ENCODE data around the gene HSF4.
A peak's percentile ranks its signal among the peaks of the same experiment; 100 is the strongest.

The HSF4 gene

DNA sequence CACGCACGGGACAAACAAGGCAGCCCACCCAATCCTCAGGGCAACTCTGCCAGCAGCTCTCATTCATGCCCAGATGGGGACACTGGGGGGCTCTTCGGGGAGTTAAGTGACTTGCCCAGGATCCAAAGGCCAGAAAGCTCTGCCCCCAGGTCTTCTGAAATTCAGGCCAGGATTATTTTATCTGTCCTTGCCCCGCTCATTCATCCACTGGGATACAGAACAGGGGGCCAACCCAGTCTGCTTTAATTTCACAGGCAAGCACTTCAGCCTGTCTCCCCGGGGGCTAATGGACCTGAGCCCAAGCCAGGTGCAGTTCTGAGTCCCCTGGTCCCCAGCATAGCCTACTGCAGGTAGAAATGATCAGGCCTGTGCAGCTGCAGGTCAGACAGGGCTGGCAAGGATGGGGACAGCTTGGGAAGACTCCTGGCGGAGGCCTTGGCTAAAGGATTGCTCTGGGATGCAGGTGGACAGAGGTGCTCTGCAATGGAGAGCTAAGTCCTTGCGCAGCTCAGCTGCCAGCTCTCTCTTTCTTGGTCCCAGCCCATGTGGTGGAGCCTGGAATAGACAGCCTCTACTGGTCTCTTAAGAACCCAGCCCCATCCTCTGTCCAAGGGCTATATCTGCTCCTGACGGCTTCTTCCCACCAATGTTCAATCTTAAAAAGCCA is 13.0 kb upstream of the HSF4 start:
- Histone ChIP-seq H3K9ac (ENCODE audit: low read length) (no peak overlapping the region), H3K36me3 (ENCODE audit: low read length) (no peaks in the 10 kb centered on the region), H3K9me3 (ENCODE audit: insufficient read depth, low read length) (no peaks in the 10 kb centered on the region), H4K20me1 (ENCODE audit: low read depth, low read length) (no peaks in the 10 kb centered on the region), H3K4me3 (ENCODE audit: insufficient read depth, low read length, poor library complexity, severe bottlenecking) (no peak overlapping the region), H3K27me3 (ENCODE audit: low read length) (no peaks in the 10 kb centered on the region), H3K27ac (ENCODE audit: low read depth, low read length) (no peak overlapping the region), H3K4me2 (ENCODE audit: low read depth, low read length, poor library complexity, severe bottlenecking) (no peak overlapping the region), H3K9me2 (replicated peaks; ENCODE audit: insufficient read depth, low read length) (no peaks in the 10 kb centered on the region), H3F3A (ENCODE audit: insufficient read depth) (no peaks in the 10 kb centered on the region), H3K79me2 (ENCODE audit: insufficient read depth, low read length) (no peaks in the 10 kb centered on the region), H2AFZ (ENCODE audit: low read depth, low read length, severe bottlenecking) (no peak overlapping the region)
- TF ChIP-seq, protein P1, sequence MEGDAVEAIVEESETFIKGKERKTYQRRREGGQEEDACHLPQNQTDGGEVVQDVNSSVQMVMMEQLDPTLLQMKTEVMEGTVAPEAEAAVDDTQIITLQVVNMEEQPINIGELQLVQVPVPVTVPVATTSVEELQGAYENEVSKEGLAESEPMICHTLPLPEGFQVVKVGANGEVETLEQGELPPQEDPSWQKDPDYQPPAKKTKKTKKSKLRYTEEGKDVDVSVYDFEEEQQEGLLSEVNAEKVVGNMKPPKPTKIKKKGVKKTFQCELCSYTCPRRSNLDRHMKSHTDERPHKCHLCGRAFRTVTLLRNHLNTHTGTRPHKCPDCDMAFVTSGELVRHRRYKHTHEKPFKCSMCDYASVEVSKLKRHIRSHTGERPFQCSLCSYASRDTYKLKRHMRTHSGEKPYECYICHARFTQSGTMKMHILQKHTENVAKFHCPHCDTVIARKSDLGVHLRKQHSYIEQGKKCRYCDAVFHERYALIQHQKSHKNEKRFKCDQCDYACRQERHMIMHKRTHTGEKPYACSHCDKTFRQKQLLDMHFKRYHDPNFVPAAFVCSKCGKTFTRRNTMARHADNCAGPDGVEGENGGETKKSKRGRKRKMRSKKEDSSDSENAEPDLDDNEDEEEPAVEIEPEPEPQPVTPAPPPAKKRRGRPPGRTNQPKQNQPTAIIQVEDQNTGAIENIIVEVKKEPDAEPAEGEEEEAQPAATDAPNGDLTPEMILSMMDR (IDR thresholded peaks at IDR 0.05; ENCODE audit: insufficient read depth, low read length, poor library complexity, severe bottlenecking): no peak
- no peak for TF ChIP-seq EZH2phosphoT487 (conservative IDR thresholded peaks at IDR 0.05; ENCODE audit: low read length)

- Histone ChIP-seq H3K9ac (ENCODE audit: low read length) (no peak overlapping the region), H3K27me3 (ENCODE audit: low read length) (no peaks in the 10 kb centered on the region), H3K4me3 (ENCODE audit: insufficient read depth, low read length, poor library complexity, severe bottlenecking) (no peak overlapping the region)
Observed at GRCh38 chr16:67154578-67155294, 9.8 kb upstream of the HSF4 start.

DNA sequence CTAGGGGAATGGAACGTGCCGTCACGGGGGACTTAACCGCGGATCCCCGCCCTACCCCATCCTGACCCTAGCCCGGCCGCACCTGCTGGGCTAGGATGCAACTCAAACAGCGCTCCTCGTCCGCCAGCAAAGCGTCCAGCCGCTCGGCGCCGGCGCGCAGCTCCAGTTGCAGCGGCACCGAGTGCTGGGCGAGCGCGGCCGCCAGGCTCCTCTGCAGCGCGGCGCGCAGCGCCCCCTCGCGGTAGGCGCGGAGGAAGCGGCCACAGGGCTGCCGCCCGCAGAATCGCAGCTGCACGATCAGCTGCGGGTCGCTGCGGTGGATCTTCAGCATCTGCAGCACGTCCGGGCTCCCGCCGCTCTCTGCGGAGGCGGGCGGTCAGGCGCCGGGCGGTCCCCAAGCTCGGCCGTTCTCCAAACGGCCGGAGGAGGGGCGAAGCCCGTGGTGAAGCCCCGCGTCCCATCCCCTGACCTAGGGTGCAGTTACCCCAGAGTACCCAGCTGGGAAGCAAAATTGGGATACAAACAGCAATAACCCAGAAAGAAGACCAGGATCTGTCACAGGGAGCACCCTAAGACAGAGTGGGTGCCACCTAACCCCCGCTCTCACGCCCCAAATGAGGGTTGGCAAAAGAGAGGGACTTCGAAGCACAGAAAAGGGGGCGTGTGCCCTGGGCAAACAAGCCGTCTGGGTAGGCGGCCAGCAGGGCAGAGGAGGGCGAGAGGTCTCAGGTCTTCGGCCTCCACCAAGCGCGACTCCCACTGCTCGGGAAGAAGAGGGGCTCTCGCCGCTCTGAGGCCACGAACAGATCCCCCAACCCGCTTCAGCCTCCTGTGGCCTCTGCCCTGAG is 9.0 kb upstream of the HSF4 start:
- Histone ChIP-seq H3K9ac (ENCODE audit: low read length) (no peak overlapping the region), H2AFZ (ENCODE audit: low read depth, low read length, severe bottlenecking) (no peak overlapping the region), H3F3A (ENCODE audit: insufficient read depth) (peaks cover 16% of the 10 kb centered on the region), H3K27ac (ENCODE audit: low read depth, low read length) (no peak overlapping the region), H3K36me3 (ENCODE audit: low read length) (no peaks in the 10 kb centered on the region), H3K27me3 (ENCODE audit: low read length) (no peaks in the 10 kb centered on the region), H3K4me2 (ENCODE audit: low read depth, low read length, poor library complexity, severe bottlenecking) (peak overlapping the region; percentile 39), H3K79me2 (ENCODE audit: insufficient read depth, low read length) (no peaks in the 10 kb centered on the region), H3K9me3 (ENCODE audit: insufficient read depth, low read length) (no peaks in the 10 kb centered on the region), H4K20me1 (ENCODE audit: low read depth, low read length) (no peaks in the 10 kb centered on the region), H3K9me2 (replicated peaks; ENCODE audit: insufficient read depth, low read length) (no peaks in the 10 kb centered on the region), H3K4me3 (ENCODE audit: insufficient read depth, low read length, poor library complexity, severe bottlenecking) (no peak overlapping the region)
- TF ChIP-seq, protein P1 (IDR thresholded peaks at IDR 0.05; ENCODE audit: insufficient read depth, low read length, poor library complexity, severe bottlenecking): peak; percentile 77
- no peak for TF ChIP-seq EZH2phosphoT487 (conservative IDR thresholded peaks at IDR 0.05; ENCODE audit: low read length)

More at GRCh38 chr16:67154578-67155294, 9.8 kb upstream of the HSF4 start:
- no peaks in the 10 kb centered on the region for H3K36me3 ChIP-seq (ENCODE audit: low read length)
- H3F3A ChIP-seq (ENCODE audit: insufficient read depth): peaks cover 16% of the 10 kb centered on the region
- no peaks in the 10 kb centered on the region for H4K20me1 ChIP-seq (ENCODE audit: low read depth, low read length)
- H3K27ac ChIP-seq (ENCODE audit: low read depth, low read length): no peak overlapping the region
- no peaks in the 10 kb centered on the region for H3K79me2 ChIP-seq (ENCODE audit: insufficient read depth, low read length)
- no peak overlapping the region for H2AFZ ChIP-seq (ENCODE audit: low read depth, low read length, severe bottlenecking)
- no peaks in the 10 kb centered on the region for H3K9me3 ChIP-seq (ENCODE audit: insufficient read depth, low read length)
- H3K4me2 ChIP-seq (ENCODE audit: low read depth, low read length, poor library complexity, severe bottlenecking): peak overlapping the region; percentile 39
- no peaks in the 10 kb centered on the region for H3K9me2 ChIP-seq (replicated peaks; ENCODE audit: insufficient read depth, low read length)
- TF ChIP-seq, protein P1 (IDR thresholded peaks at IDR 0.05; ENCODE audit: insufficient read depth, low read length, poor library complexity, severe bottlenecking): no peak

All from SU-DHL-6 (cell line).